Measurements from ENCODE around the gene CHD8. TPM values are rescaled to one million over a fixed set of nuclear protein-coding genes. Genes with fewer than 3 reads are reported as not detected.

CHD8 gene
- polyA plus RNA-seq, 2 donors, result 22.4 to 27.2 TPM

GRCh38 chr14:21440859-21441258, 15.1 kb downstream of the CHD8 start:
- H3K36me3 ChIP-seq (ENCODE audit: control insufficient read depth in 2 of 2, insufficient read depth in 2 of 2, low read length in 1 of 2), result no peaks in the 10 kb centered on the region
- H3K4me3 ChIP-seq (ENCODE audit: low read depth in 1 of 2, low read length in 2 of 2), result no peak overlapping the region
- H3K4me1 ChIP-seq (ENCODE audit: control insufficient read depth in 2 of 2, insufficient read depth in 2 of 2, low read length in 1 of 2), result no peaks in the 10 kb centered on the region
- H3K27me3 ChIP-seq (ENCODE audit: control insufficient read depth in 1 of 2, insufficient read depth in 2 of 2, low read length in 2 of 2), result no peaks in the 10 kb centered on the region
- peak overlapping the region in 1 of 2 donors; percentile 31 for H3K27ac ChIP-seq (ENCODE audit: low read depth in 2 of 2, low read length in 1 of 2)
- H3K9me3 ChIP-seq (ENCODE audit: control insufficient read depth in 2 of 2, insufficient read depth in 1 of 2, low read depth in 1 of 2, low read length in 1 of 2), result no peaks in the 10 kb centered on the region

- 3 to 4% methylated on average over 32 to 33 of the region's 33 CpGs for WGBS, 2 donors
- Histone ChIP-seq H3K36me3 (ENCODE audit: control insufficient read depth in 2 of 2, insufficient read depth in 2 of 2, low read length in 1 of 2) (no peaks in the 10 kb centered on the region), H3K9me3 (ENCODE audit: control insufficient read depth in 2 of 2, insufficient read depth in 1 of 2, low read depth in 1 of 2, low read length in 1 of 2) (no peaks in the 10 kb centered on the region), H3K27ac (ENCODE audit: low read depth in 2 of 2, low read length in 1 of 2) (peak overlapping the region; percentile 90 to 94), H3K4me3 (ENCODE audit: low read depth in 1 of 2, low read length in 2 of 2) (peak overlapping the region; percentile 87 to 89), H3K4me1 (ENCODE audit: control insufficient read depth in 2 of 2, insufficient read depth in 2 of 2, low read length in 1 of 2) (no peaks in the 10 kb centered on the region), H3K27me3 (ENCODE audit: control insufficient read depth in 1 of 2, insufficient read depth in 2 of 2, low read length in 2 of 2) (no peaks in the 10 kb centered on the region)
These were observed 18.6 kb downstream of the CHD8 start for GRCh38 chr14:21437063-21437901.

- Histone ChIP-seq H3K4me3 (ENCODE audit: low read depth in 1 of 2, low read length in 2 of 2) (peak overlapping the region; percentile 87 to 89), H3K4me1 (ENCODE audit: control insufficient read depth in 2 of 2, insufficient read depth in 2 of 2, low read length in 1 of 2) (no peaks in the 10 kb centered on the region), H3K27ac (ENCODE audit: low read depth in 2 of 2, low read length in 1 of 2) (peak overlapping the region; percentile 90 to 94), H3K9me3 (ENCODE audit: control insufficient read depth in 2 of 2, insufficient read depth in 1 of 2, low read depth in 1 of 2, low read length in 1 of 2) (no peaks in the 10 kb centered on the region), H3K27me3 (ENCODE audit: control insufficient read depth in 1 of 2, insufficient read depth in 2 of 2, low read length in 2 of 2) (no peaks in the 10 kb centered on the region), H3K36me3 (ENCODE audit: control insufficient read depth in 2 of 2, insufficient read depth in 2 of 2, low read length in 1 of 2) (no peaks in the 10 kb centered on the region)
- WGBS, 2 donors, result 1% methylated on average over 11 of the region's 11 CpGs
These were observed 19.3 kb downstream of the CHD8 start for GRCh38 chr14:21436567-21437062.

DNA sequence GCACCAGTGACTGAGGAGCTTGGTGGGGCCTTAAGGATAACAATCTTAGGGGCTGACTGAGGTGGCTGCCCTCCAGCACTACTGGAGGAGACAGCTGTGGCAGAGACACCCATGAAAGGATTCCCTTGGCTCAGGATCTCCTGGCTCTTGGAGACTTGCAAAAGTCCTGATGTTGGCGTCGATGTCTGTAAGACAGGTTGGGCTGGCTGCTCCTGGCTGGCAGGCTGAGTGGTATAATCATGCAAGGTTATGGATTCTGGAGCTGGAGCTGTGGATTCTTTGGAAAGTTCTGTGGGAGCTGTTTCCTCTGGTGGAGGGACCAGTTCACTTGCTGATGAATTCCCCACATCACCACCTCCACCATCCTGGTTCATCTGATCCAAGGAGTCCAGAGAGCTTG, 24.8 kb downstream of the CHD8 start:
- Histone ChIP-seq H3K9me3 (ENCODE audit: control insufficient read depth in 2 of 2, insufficient read depth in 1 of 2, low read depth in 1 of 2, low read length in 1 of 2) (no peaks in the 10 kb centered on the region), H3K27me3 (ENCODE audit: control insufficient read depth in 1 of 2, insufficient read depth in 2 of 2, low read length in 2 of 2) (no peaks in the 10 kb centered on the region), H3K4me3 (ENCODE audit: low read depth in 1 of 2, low read length in 2 of 2) (no peak overlapping the region), H3K27ac (ENCODE audit: low read depth in 2 of 2, low read length in 1 of 2) (no peak overlapping the region), H3K4me1 (ENCODE audit: control insufficient read depth in 2 of 2, insufficient read depth in 2 of 2, low read length in 1 of 2) (peaks cover 0 to 3% of the 10 kb centered on the region in 2 donors), H3K36me3 (ENCODE audit: control insufficient read depth in 2 of 2, insufficient read depth in 2 of 2, low read length in 1 of 2) (peaks cover 5 to 20% of the 10 kb centered on the region in 2 donors)
- 63 to 72% methylated on average over 2 of the region's 2 CpGs for WGBS, 2 donors

DNA sequence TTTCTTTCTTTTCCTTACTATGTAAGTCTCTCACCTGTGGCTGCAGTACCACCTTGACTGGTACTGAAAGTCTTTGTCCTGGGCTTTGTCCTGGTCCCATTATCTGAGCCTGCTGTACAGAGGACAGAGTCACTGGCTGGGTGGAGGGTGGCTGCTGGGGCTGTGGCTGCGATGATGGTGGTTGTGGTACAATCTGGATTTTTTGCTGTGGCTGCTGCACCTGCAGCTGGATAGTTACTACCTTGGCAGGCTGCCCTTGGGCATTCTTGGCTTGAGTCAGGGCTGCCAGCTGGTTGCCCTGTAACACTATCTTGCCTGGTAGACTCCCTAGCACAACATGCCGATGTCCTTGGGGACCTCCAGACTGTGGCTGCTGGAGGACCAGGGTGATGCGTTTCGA, 27.0 kb downstream of the CHD8 start:
- H3K27ac ChIP-seq (ENCODE audit: low read depth in 2 of 2, low read length in 1 of 2), result no peak overlapping the region
- peaks cover 0 to 3% of the 10 kb centered on the region in 2 donors for H3K4me1 ChIP-seq (ENCODE audit: control insufficient read depth in 2 of 2, insufficient read depth in 2 of 2, low read length in 1 of 2)
- H3K9me3 ChIP-seq (ENCODE audit: control insufficient read depth in 2 of 2, insufficient read depth in 1 of 2, low read depth in 1 of 2, low read length in 1 of 2), result no peaks in the 10 kb centered on the region
- WGBS, 2 donors, result 74 to 96% methylated on average over 4 of the region's 4 CpGs
- H3K27me3 ChIP-seq (ENCODE audit: control insufficient read depth in 1 of 2, insufficient read depth in 2 of 2, low read length in 2 of 2), result no peaks in the 10 kb centered on the region
- no peak overlapping the region for H3K4me3 ChIP-seq (ENCODE audit: low read depth in 1 of 2, low read length in 2 of 2)
- H3K36me3 ChIP-seq (ENCODE audit: control insufficient read depth in 2 of 2, insufficient read depth in 2 of 2, low read length in 1 of 2), result peaks cover 10 to 25% of the 10 kb centered on the region in 2 donors

DNA sequence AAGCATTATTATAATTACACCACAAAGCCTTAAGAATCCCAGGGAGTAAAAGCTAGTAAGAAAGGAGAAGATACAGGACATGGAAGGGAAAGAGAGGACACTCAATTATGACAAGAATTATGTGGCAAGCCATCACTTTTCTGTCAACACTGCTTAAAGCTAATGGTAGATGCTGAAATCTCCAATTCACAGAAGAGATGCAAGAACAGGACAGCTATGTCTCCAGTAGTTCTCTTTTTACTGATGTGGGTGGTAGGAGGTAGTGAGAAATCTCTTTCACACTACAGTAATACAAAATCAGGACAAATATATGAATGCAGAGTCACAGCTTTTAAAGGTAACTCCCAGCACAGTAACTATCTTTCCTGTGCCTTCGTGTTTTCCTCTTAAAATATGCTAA, 29.2 kb downstream of the CHD8 start:
- no peaks in the 10 kb centered on the region for H3K9me3 ChIP-seq (ENCODE audit: control insufficient read depth in 2 of 2, insufficient read depth in 1 of 2, low read depth in 1 of 2, low read length in 1 of 2)

DNA sequence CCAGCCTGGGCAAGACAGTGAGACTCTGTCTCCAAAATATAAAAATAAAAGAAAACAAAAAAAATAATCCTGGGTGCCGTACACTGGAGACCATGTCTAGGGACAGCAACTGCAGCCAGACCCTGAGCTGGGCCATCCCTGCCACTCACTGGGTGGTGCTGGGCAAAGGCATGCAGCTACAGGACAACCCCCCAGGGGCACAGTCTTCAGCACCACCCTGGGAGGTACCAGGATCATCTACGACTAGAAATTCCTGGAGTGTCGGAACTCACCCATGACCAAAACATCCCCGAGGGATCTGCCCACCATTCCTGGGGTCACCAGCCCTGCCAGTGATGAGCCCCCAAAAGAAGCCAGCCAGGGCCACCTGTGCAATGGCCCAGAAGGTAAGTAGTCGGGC, 36.4 kb downstream of the CHD8 start:
- H3K27me3 ChIP-seq (ENCODE audit: control insufficient read depth in 1 of 2, insufficient read depth in 2 of 2, low read length in 2 of 2), result no peaks in the 10 kb centered on the region
- no peaks in the 10 kb centered on the region for H3K4me1 ChIP-seq (ENCODE audit: control insufficient read depth in 2 of 2, insufficient read depth in 2 of 2, low read length in 1 of 2)
- H3K36me3 ChIP-seq (ENCODE audit: control insufficient read depth in 2 of 2, insufficient read depth in 2 of 2, low read length in 1 of 2), result peaks cover 7 to 15% of the 10 kb centered on the region in 2 donors
- no peak overlapping the region for H3K27ac ChIP-seq (ENCODE audit: low read depth in 2 of 2, low read length in 1 of 2)
- 85 to 86% methylated on average over 5 of the region's 5 CpGs for WGBS, 2 donors
- no peaks in the 10 kb centered on the region for H3K9me3 ChIP-seq (ENCODE audit: control insufficient read depth in 2 of 2, insufficient read depth in 1 of 2, low read depth in 1 of 2, low read length in 1 of 2)
- no peak overlapping the region for H3K4me3 ChIP-seq (ENCODE audit: low read depth in 1 of 2, low read length in 2 of 2)

More for the DNA sequence above, 29.2 kb downstream of the CHD8 start:
- H3K4me1 ChIP-seq (ENCODE audit: control insufficient read depth in 2 of 2, insufficient read depth in 2 of 2, low read length in 1 of 2), result peaks cover 0 to 3% of the 10 kb centered on the region in 2 donors
- H3K27ac ChIP-seq (ENCODE audit: low read depth in 2 of 2, low read length in 1 of 2), result no peak overlapping the region
- H3K4me3 ChIP-seq (ENCODE audit: low read depth in 1 of 2, low read length in 2 of 2), result no peak overlapping the region
- H3K27me3 ChIP-seq (ENCODE audit: control insufficient read depth in 1 of 2, insufficient read depth in 2 of 2, low read length in 2 of 2), result no peaks in the 10 kb centered on the region
- WGBS, 2 donors, result 92 to 97% methylated on average over 1 of the region's 1 CpG
- peaks cover 12 to 25% of the 10 kb centered on the region in 2 donors for H3K36me3 ChIP-seq (ENCODE audit: control insufficient read depth in 2 of 2, insufficient read depth in 2 of 2, low read length in 1 of 2)

DNA sequence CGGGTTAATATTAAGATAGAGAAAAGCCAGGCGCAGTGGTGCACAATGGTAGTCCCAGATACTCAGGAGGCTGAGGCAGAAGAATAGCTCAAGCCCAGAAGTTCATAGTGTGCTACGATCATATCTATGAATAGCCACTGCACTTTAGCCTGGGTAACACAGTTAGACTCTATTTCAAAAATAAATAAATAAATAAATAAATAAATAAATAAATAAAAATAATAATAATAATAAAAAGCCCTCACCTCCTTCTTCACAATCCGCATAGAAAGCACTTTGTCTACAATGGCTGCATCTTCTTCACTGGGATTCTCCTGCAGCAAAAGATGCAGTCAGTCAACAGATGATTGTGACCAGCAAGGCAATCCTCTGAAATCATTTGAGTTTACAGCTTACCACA, 40.6 kb downstream of the CHD8 start:
- H3K36me3 ChIP-seq (ENCODE audit: control insufficient read depth in 2 of 2, insufficient read depth in 2 of 2, low read length in 1 of 2), result peaks cover 11 to 17% of the 10 kb centered on the region in 2 donors
- WGBS, 2 donors, result 96% methylated on average over 4 of the region's 4 CpGs
- no peak overlapping the region for H3K4me3 ChIP-seq (ENCODE audit: low read depth in 1 of 2, low read length in 2 of 2)
- H3K4me1 ChIP-seq (ENCODE audit: control insufficient read depth in 2 of 2, insufficient read depth in 2 of 2, low read length in 1 of 2), result no peaks in the 10 kb centered on the region
- H3K9me3 ChIP-seq (ENCODE audit: control insufficient read depth in 2 of 2, insufficient read depth in 1 of 2, low read depth in 1 of 2, low read length in 1 of 2), result no peaks in the 10 kb centered on the region
- no peak overlapping the region for H3K27ac ChIP-seq (ENCODE audit: low read depth in 2 of 2, low read length in 1 of 2)
- no peaks in the 10 kb centered on the region for H3K27me3 ChIP-seq (ENCODE audit: control insufficient read depth in 1 of 2, insufficient read depth in 2 of 2, low read length in 2 of 2)

GRCh38 chr14:21414137-21414631, 41.7 kb downstream of the CHD8 start:
- no peak overlapping the region for H3K4me3 ChIP-seq (ENCODE audit: low read depth in 1 of 2, low read length in 2 of 2)
- H3K27ac ChIP-seq (ENCODE audit: low read depth in 2 of 2, low read length in 1 of 2), result no peak overlapping the region
- no peaks in the 10 kb centered on the region for H3K9me3 ChIP-seq (ENCODE audit: control insufficient read depth in 2 of 2, insufficient read depth in 1 of 2, low read depth in 1 of 2, low read length in 1 of 2)
- WGBS, 2 donors, result 91 to 96% methylated on average over 1 of the region's 1 CpG
- H3K27me3 ChIP-seq (ENCODE audit: control insufficient read depth in 1 of 2, insufficient read depth in 2 of 2, low read length in 2 of 2), result no peaks in the 10 kb centered on the region
- no peaks in the 10 kb centered on the region for H3K4me1 ChIP-seq (ENCODE audit: control insufficient read depth in 2 of 2, insufficient read depth in 2 of 2, low read length in 1 of 2)
- H3K36me3 ChIP-seq (ENCODE audit: control insufficient read depth in 2 of 2, insufficient read depth in 2 of 2, low read length in 1 of 2), result peaks cover 9 to 11% of the 10 kb centered on the region in 2 donors
